ENCODE measurements around the gene SRF.

- TF ChIP-seq POLR2AphosphoS5 (IDR thresholded peaks at IDR 0.05; ENCODE audit: borderline replicate concordance, low read depth, low read length) (no peak), EZH2 (IDR thresholded peaks at IDR 0.05) (no peak), FOXP2 (optimal IDR thresholded peaks at IDR 0.05; ENCODE audit: control extremely low read depth, extremely low read length, insufficient read depth) (no peak)
Measured at GRCh38 chr6:43231053-43231452, 60.0 kb downstream of the SRF start.
